K562 (cell line): ENCODE data around the gene BCORL1. TPM values are rescaled to one million over a fixed set of nuclear protein-coding genes. Genes with fewer than 3 reads are reported as not detected.

Experiments
- ATAC-seq: fragments of 200-7000 bp; cut with Tn5 transposase; 3 replicates; pipeline ENCODE4 v1.9.1; 2020; ENCODE audit warnings: moderate library complexity
- BruUV-seq: library from RNA; stranded (reverse); fragments of 400-500 nt; replicated peaks from 2 replicates; lab custom pipeline; 2021; lab: Mats Ljungman, UMichigan
- CTCF ChIA-PET: fragments of 300-600 bp; formaldehyde crosslinking; extraction: SDS; loops from one replicate; lab custom pipeline; 2021; ENCODE audit warnings: low intra/inter-chr PET ratio; lab: Yijun Ruan, JAX
- POLR2A ChIA-PET: fragments of 300-600, 350-650 bp; sonication (Branson Sonifier 250); formaldehyde crosslinking; extraction: SDS; loops from one replicate; lab custom pipeline; 2021; ENCODE audit warnings: antibody characterized with exemption, inconsistent platforms; lab: Yijun Ruan, JAX
- DNase-seq, 4 experiments: peaks; one replicate each; pipeline versions ENCODE4 v3.0.0 to v3.0.0-alpha.2; 2011 to 2018; ENCODE audit warnings: low spot score in 3 of 4, mixed read lengths in 3 of 4; ENCODE audit errors: extremely low read depth in 1 of 4
- FAIRE-seq: peaks from 2 replicates; lab custom pipeline; 2011; peaks lifted over from hg19 to GRCh38; lab: Jason Lieb, UNC
- H2AFZ ChIP-seq: 2 replicates; pipeline ENCODE4 v1.6.0; 2011; ENCODE audit warnings: low read depth, low read length, control low read depth, inconsistent platforms
- H3K27ac ChIP-seq: fragments of 200-600 bp; 3 replicates; pipeline ENCODE4 v1.8.0; 2011; ENCODE audit warnings: low read depth, mild to moderate bottlenecking, control low read depth, inconsistent platforms, low read length, moderate library complexity, mixed read lengths; ENCODE audit errors: extremely low read depth
- H3K27me3 ChIP-seq, 2 experiments: fragments of 300-600 bp in 1 of 2; 2 replicates in 1 of 2; 3 replicates in 1 of 2; pipeline versions ENCODE4 v1.6.0 to v1.8.0; 2011; ENCODE audit warnings: inconsistent platforms in 2 of 2, low read length in 2 of 2, mild to moderate bottlenecking in 1 of 2, mixed read lengths in 1 of 2, moderate library complexity in 1 of 2; ENCODE audit not compliant: control insufficient read depth in 2 of 2, insufficient read depth in 2 of 2
- H3K36me3 ChIP-seq: fragments of 300-600 bp; 3 replicates; pipeline ENCODE4 v1.8.0; 2011; ENCODE audit warnings: mild to moderate bottlenecking, low read length, inconsistent platforms; ENCODE audit not compliant: control insufficient read depth, insufficient read depth
- H3K4me1 ChIP-seq, 2 experiments: fragments of 200-600 bp in 1 of 2; replicated peaks in 1 of 2; 2 replicates in 1 of 2; 3 replicates in 1 of 2; pipeline versions ENCODE4 v1.5.1 to v1.8.0; 2011; ENCODE audit warnings: inconsistent platforms in 2 of 2, low read length in 2 of 2, mild to moderate bottlenecking in 1 of 2, mixed read lengths in 1 of 2, moderate library complexity in 1 of 2; ENCODE audit not compliant: control insufficient read depth in 2 of 2, insufficient read depth in 2 of 2
- H3K4me2 ChIP-seq: 2 replicates; pipeline ENCODE4 v1.6.1; 2011; ENCODE audit warnings: low read length, control low read depth, inconsistent platforms, mixed read lengths; ENCODE audit not compliant: insufficient read depth
- H3K4me3 ChIP-seq: fragments of 200-600 bp; sonication (generic), shearing (Covaris generic); 2 replicates; pipeline ENCODE4 v1.5.1; 2016; ENCODE audit warnings: control low read depth, inconsistent platforms
- H3K79me2 ChIP-seq: fragments of 200-600 bp; 3 replicates; pipeline ENCODE4 v1.8.0; 2011; ENCODE audit warnings: low read length, inconsistent platforms; ENCODE audit not compliant: control insufficient read depth, insufficient read depth
- H3K9ac ChIP-seq, 2 experiments: 2 replicates each; pipeline versions ENCODE4 v1.6.0 to v1.6.1; 2011; ENCODE audit warnings: low read depth in 2 of 2, low read length in 2 of 2, control low read depth in 1 of 2, inconsistent platforms in 1 of 2, mild to moderate bottlenecking in 1 of 2, mixed read lengths in 1 of 2; ENCODE audit not compliant: insufficient read depth in 1 of 2
- H3K9me1 ChIP-seq: one replicate; pipeline ENCODE4 v1.6.0; 2011; ENCODE audit warnings: inconsistent platforms, mild to moderate bottlenecking, low read length, moderate library complexity; ENCODE audit not compliant: control insufficient read depth, insufficient read depth
- H3K9me3 ChIP-seq: replicated peaks from 2 replicates; pipeline ENCODE4 v1.5.1; 2011; ENCODE audit warnings: low read depth, low read length, inconsistent platforms; ENCODE audit not compliant: control insufficient read depth, insufficient read depth
- H4K20me1 ChIP-seq: replicated peaks from 2 replicates; pipeline ENCODE4 v1.6.1; 2011; ENCODE audit warnings: low read length, inconsistent platforms, mixed read lengths; ENCODE audit not compliant: control insufficient read depth, insufficient read depth
- BCOR ChIP-seq: fragments of 450-650 bp; IDR thresholded peaks from 2 replicates; pipeline ENCODE4 v1.6.1; 2016
- CBX3 ChIP-seq, 2 experiments: IDR thresholded peaks; 1 replicate in 1 of 2; 2 replicates in 1 of 2; pipeline ENCODE4 v1.6.1; 2012; ENCODE audit warnings: inconsistent platforms in 2 of 2, low read length in 2 of 2, borderline replicate concordance in 1 of 2, control low read depth in 1 of 2
- HDAC1 ChIP-seq, 2 experiments: fragments of 450-650 bp; IDR thresholded peaks; 2 replicates each; pipeline ENCODE4 v1.6.1; 2016 to 2017; ENCODE audit warnings: inconsistent platforms in 1 of 2, mild to moderate bottlenecking in 1 of 2, moderate library complexity in 1 of 2
- IRF2 ChIP-seq: sonication (generic); formaldehyde crosslinking; IDR thresholded peaks from 2 replicates; pipeline ENCODE4 v1.8.1; 2022; ENCODE audit warnings: mild to moderate bottlenecking, missing genetic modification reagents
- KDM1A ChIP-seq, 2 experiments: fragments of 450-650 bp; IDR thresholded peaks; 2 replicates each; pipeline ENCODE4 v1.6.1; 2016; ENCODE audit warnings: mild to moderate bottlenecking in 2 of 2
- RBM25 ChIP-seq: fragments of 200-400 bp; formaldehyde crosslinking; IDR thresholded peaks from 2 replicates; pipeline ENCODE4 v1.6.1; 2018; ENCODE audit warnings: low read length, low read depth, moderate library complexity; ENCODE audit not compliant: severe bottlenecking
- SMC3 ChIP-seq: conservative IDR thresholded peaks from 2 replicates; pipeline ENCODE4 v1.6.1; 2011; ENCODE audit warnings: low read depth, low read length, improper control_type of control experiment; ENCODE audit not compliant: insufficient read depth
- WGBS: fragments of 100-300 bp; shearing (Covaris generic); methylation state at CpG from one replicate; pipeline ENCODE4 v1.1.6; 2016; ENCODE audit warnings: low coverage, mixed read lengths; ENCODE audit not compliant: insufficient coverage; ENCODE audit errors: missing lambda C conversion rate; 5-methylcytosine and 5-hydroxymethylcytosine counted together
- in situ Hi-C: fragments of 300-500 bp; cut with MboI; formaldehyde crosslinking; loops from 4 replicates; pipeline ENCODE4 v1.15.0; 2018; ENCODE audit warnings: inconsistent platforms, mixed read lengths
- intact Hi-C: fragments of 100-400 bp; cut with micrococcal nuclease; formaldehyde crosslinking; loops from 2 replicates; pipeline ENCODE4 v1.14.2; 2022
- polyA plus RNA-seq, 8 experiments: library from polyadenylated mRNA; depleted of rRNA in 4 of 8; stranded (reverse) in 5 of 8; unstranded in 3 of 8; fragments of >200 nt; fragmentation: Nextera tagmentation in 2 of 8; fragmentation: Illumina TruSeq in 1 of 8; extraction: Ambion mirVana in 2 of 8; extraction: Trizol in 1 of 8; gene quantifications; 2 replicates each; pipeline versions ENCODE4 v1.2.1 to v1.2.3, GENCODE V29; 2011 to 2014; ENCODE audit warnings: inconsistent platforms in 1 of 8, missing spikeins in 1 of 8
- total RNA-seq, 7 experiments: library from RNA; depleted of rRNA in 6 of 7; stranded (reverse); fragments of >200 nt in 6 of 7; fragmentation: Illumina TruSeq in 2 of 7; extraction: Trizol in 2 of 7; gene quantifications; 2 replicates each; pipeline versions ENCODE4 v1.2.1 to v1.2.3, GENCODE V29; 2011 to 2021; ENCODE audit warnings: low replicate concordance in 1 of 7
- TF ChIP-seq, protein P1 (sequence below): fragments of 250-450 bp; sonication (Bioruptor Pico); IDR thresholded peaks from 2 replicates; pipeline ENCODE4 v1.5.0; 2021; ENCODE audit warnings: mild to moderate bottlenecking, borderline replicate concordance
- TF ChIP-seq, protein P2 (sequence below): IDR thresholded peaks from 2 replicates; pipeline ENCODE4 v1.6.1; 2011; ENCODE audit warnings: borderline replicate concordance, low read depth, mild to moderate bottlenecking, moderate library complexity, low read length; ENCODE audit not compliant: insufficient read depth, poor library complexity, severe bottlenecking

Gene BCORL1
- total and polyA plus RNA-seq, 9 of the 15 experiments (the other 6 are each of a cell fraction or from before 2014, with no cell fraction given) = 0.48 to 29.6 (median 2.1) TPM

DNA sequence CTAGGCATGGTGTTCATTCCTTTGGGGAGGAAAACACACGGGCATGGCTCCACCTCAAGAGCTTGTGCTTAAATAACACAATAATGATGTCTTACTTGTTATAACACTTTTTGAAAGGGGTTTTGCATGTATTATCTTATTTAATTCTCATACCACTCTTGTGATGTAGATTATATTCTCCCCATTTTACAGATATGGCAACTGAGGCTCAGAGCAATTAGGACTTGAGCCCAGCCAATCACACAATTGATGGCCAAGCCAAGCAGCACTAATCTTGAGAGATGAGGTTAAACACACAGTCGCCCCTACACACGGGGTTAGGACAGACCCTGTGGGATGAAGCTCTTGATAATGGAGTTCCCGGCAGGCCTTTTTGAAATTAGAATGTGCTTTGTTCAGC lies 45.1 kb downstream of the BCORL1 start:
- CTCF ChIA-PET = interaction anchor here (0.6 to 1.2 kb wide), 2 partner anchors 102 kb away, joined by 3 read pairs; no protein-coding TSS in a partner anchor
- no peak for FAIRE-seq
- in situ Hi-C loops = no loop called here

DNA sequence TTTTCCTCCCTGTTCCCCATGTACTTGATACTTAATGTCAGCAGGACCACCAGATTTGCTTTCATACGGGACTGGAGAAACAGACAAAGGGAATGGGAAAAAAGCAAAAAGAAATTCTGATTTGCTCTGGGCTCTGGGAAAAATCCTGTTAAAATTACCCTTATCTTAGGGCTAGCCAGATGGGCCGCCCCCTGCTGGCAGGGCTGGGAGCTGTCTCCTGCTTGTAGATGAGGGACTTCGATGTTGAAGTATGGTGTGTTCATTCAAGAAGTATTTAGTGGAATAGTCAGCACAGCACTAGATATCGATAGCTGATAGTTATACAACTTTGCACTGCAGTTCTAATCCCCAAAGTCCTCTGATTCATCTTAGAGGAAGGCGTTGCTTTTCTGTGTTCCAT lies 45.8 kb downstream of the BCORL1 start:
- BruUV-seq = no TSS peak
- in situ Hi-C loops = no loop called here
- CTCF ChIA-PET = interaction anchor here (0.6 to 1.2 kb wide), 3 partner anchors 102 to 103 kb away, joined by 3 read pairs; no protein-coding TSS in a partner anchor
- TF ChIP-seq IRF2 = no peak
- TF ChIP-seq, protein P1, sequence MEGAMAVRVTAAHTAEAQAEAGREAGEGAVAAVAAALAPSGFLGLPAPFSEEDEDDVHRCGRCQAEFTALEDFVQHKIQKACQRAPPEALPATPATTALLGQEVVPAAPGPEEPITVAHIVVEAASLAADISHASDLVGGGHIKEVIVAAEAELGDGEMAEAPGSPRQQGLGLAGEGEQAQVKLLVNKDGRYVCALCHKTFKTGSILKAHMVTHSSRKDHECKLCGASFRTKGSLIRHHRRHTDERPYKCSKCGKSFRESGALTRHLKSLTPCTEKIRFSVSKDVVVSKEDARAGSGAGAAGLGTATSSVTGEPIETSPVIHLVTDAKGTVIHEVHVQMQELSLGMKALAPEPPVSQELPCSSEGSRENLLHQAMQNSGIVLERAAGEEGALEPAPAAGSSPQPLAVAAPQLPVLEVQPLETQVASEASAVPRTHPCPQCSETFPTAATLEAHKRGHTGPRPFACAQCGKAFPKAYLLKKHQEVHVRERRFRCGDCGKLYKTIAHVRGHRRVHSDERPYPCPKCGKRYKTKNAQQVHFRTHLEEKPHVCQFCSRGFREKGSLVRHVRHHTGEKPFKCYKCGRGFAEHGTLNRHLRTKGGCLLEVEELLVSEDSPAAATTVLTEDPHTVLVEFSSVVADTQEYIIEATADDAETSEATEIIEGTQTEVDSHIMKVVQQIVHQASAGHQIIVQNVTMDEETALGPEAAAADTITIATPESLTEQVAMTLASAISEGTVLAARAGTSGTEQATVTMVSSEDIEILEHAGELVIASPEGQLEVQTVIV (CRISPR knock-in tag) = no peak
- TF ChIP-seq, protein P2, sequence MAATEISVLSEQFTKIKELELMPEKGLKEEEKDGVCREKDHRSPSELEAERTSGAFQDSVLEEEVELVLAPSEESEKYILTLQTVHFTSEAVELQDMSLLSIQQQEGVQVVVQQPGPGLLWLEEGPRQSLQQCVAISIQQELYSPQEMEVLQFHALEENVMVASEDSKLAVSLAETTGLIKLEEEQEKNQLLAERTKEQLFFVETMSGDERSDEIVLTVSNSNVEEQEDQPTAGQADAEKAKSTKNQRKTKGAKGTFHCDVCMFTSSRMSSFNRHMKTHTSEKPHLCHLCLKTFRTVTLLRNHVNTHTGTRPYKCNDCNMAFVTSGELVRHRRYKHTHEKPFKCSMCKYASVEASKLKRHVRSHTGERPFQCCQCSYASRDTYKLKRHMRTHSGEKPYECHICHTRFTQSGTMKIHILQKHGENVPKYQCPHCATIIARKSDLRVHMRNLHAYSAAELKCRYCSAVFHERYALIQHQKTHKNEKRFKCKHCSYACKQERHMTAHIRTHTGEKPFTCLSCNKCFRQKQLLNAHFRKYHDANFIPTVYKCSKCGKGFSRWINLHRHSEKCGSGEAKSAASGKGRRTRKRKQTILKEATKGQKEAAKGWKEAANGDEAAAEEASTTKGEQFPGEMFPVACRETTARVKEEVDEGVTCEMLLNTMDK = peak; percentile 82
- peak; percentile 48 for TF ChIP-seq SMC3
- TF ChIP-seq HDAC1 (IDR thresholded peaks at IDR 0.05) = no peak

More for the DNA sequence above, 45.1 kb downstream of the BCORL1 start:
- Histone ChIP-seq H3K9ac (no peak overlapping the region), H2AFZ (no peak overlapping the region), H3K9me3 (no peaks in the 10 kb centered on the region), H3K4me3 (no peak overlapping the region), H3K27me3 (no peaks in the 10 kb centered on the region), H4K20me1 (0 out of 2 replicates have a peak, but pooled peaks cover 7% of the 10 kb centered on the region), H3K27ac (no peak overlapping the region), H3K4me1 (peaks cover 7 to 10% of the 10 kb centered on the region in 2 experiments; a peak in 4 of 5 replicates), H3K36me3 (peaks cover 89% of the 10 kb centered on the region), H3K4me2 (no peak overlapping the region), H3K9me1 (peaks cover 4% of the 10 kb centered on the region), H3K79me2 (peaks cover 5% of the 10 kb centered on the region; the same call in 2 of the 3 replicates)
- intact Hi-C loops = no loop called here
- DNase-seq (no peak), ATAC-seq (no peak)
- BruUV-seq = no TSS peak
- 70% methylated on average over 4 of the region's 4 CpGs for WGBS
- TF ChIP-seq BCOR (peak; percentile 69; the same call in 1 of the 2 replicates), RBM25 (peak; percentile 88), KDM1A (IDR thresholded peaks at IDR 0.05) (peak; percentile 38 to 41; a peak in 2 of 4 replicates), CBX3 (IDR thresholded peaks at IDR 0.05; ENCODE audit: borderline replicate concordance in 1 of 2, low read length in 2 of 2) (no peak)
- TF ChIP-seq, all 486 proteins: peak for 3
- POLR2A ChIA-PET = interaction anchor here (0.6 to 1.3 kb wide), 6 partner anchors 9 to 264 kb away, joined by 3 to 5 read pairs (median 3); no protein-coding TSS in a partner anchor

More for the DNA sequence above, 45.8 kb downstream of the BCORL1 start:
- H3K27ac ChIP-seq = no peak overlapping the region
- POLR2A ChIA-PET = interaction anchor here (0.6 to 1.3 kb wide), 7 partner anchors 9 to 264 kb away, joined by 3 to 5 read pairs (median 3); no protein-coding TSS in a partner anchor
- H3K79me2 ChIP-seq = peaks cover 5% of the 10 kb centered on the region; the same call in 2 of the 3 replicates
- H2AFZ ChIP-seq = no peak overlapping the region
- peaks cover 82% of the 10 kb centered on the region for H3K36me3 ChIP-seq
- 0 out of 2 replicates have a peak, but pooled peaks cover 7% of the 10 kb centered on the region for H4K20me1 ChIP-seq
- no peak overlapping the region for H3K4me2 ChIP-seq
- intact Hi-C loops = loop anchor here (1.0 kb wide), 1 partner anchor 103 kb away; no protein-coding TSS in a partner anchor
- no peaks in the 10 kb centered on the region for H3K9me3 ChIP-seq
- no peak overlapping the region for H3K9ac ChIP-seq
- H3K9me1 ChIP-seq = peaks cover 4% of the 10 kb centered on the region
- FAIRE-seq (peak; percentile 84), ATAC-seq (peak; percentile 56), DNase-seq (peak; percentile 45 to 66 (median 56))
- H3K27me3 ChIP-seq = no peaks in the 10 kb centered on the region
- no peak overlapping the region for H3K4me3 ChIP-seq
- peaks cover 7 to 10% of the 10 kb centered on the region in 2 experiments; a peak in 4 of 5 replicates for H3K4me1 ChIP-seq
- WGBS = 40% methylated on average over 5 of the region's 5 CpGs
